Heart left ventricle (tissue), 13 donors: ENCODE measurements around the gene RPGRIP1.

Source experiments
- POLR2A ChIP-seq, 2 donors: fragments of 450-650 bp; IDR thresholded peaks; one replicate each; pipeline ENCODE4 v1.6.1; 2017; ENCODE audit warnings: antibody characterized with exemption in 2 of 2, mild to moderate bottlenecking in 2 of 2, moderate library complexity in 2 of 2
- TF ChIP-seq, protein P1 (sequence below), 12 donors: fragments of 200-600 bp; sonication (generic) in 4 of 12; IDR thresholded peaks; one replicate each; pipeline versions ENCODE4 v1.5.0 to v1.8.0; 2018 to 2022; ENCODE audit warnings: antibody characterized with exemption in 12 of 12, mild to moderate bottlenecking in 5 of 12
- donor health status: ischemic (EF 13 %, LVEDD 7.1; RV severe dilation, severe dysfunction).
- donor health status: DM: no; HTN: yes; CAD: no.
- donor health status: DM: no; HTN: no; CAD: no.
- donor health status: ischemic (EF 25% LVEDD 6.9; RV normal size, moderate dysfunction).
- donor health status: ischemic (EF 25% LVEDD 5.7; RV mildly dilated, moderate dysfunction).
- donor health status: ischemic (EF 35%, LVEDD 5.7; RV mildly dilated, moderate dysfunction).
- donor health status: nonischemic (EF 11% LVEDD 7.7; RV severe dilation, severe dysfunction).
- donor health status: DM: yes; HTN: yes; CAD: no.
- donor health status: PGD.
- donor health status: ischemic (EF 29% LVEDD 5.4; RV normal size, mild dysfunction).
- donor health status: nonischemic (EF 23%, LVEDD 6.1; RV moderate dilation, normal function).

DNA sequence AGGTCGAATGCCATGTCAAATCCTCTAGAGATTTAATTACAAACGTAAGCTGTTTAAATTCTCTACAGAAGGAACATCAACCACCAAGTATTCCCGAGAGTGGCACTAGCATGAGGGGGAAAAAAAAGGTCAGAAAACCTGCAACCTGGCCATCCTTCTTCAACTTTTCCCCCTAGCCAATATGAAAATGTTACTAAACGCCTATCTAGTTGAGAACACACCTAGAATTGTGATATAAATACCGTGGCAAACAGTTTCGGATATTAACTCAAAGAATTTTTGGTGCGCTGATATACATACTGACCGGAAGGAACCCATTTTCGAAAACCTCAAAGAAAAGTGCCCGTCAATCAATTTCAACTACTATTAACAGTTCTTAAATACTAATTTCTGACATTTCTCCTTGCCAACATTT lies 12.4 kb upstream of the RPGRIP1 start:
- TF ChIP-seq, protein P1, sequence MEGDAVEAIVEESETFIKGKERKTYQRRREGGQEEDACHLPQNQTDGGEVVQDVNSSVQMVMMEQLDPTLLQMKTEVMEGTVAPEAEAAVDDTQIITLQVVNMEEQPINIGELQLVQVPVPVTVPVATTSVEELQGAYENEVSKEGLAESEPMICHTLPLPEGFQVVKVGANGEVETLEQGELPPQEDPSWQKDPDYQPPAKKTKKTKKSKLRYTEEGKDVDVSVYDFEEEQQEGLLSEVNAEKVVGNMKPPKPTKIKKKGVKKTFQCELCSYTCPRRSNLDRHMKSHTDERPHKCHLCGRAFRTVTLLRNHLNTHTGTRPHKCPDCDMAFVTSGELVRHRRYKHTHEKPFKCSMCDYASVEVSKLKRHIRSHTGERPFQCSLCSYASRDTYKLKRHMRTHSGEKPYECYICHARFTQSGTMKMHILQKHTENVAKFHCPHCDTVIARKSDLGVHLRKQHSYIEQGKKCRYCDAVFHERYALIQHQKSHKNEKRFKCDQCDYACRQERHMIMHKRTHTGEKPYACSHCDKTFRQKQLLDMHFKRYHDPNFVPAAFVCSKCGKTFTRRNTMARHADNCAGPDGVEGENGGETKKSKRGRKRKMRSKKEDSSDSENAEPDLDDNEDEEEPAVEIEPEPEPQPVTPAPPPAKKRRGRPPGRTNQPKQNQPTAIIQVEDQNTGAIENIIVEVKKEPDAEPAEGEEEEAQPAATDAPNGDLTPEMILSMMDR (IDR thresholded peaks at IDR 0.05) = no peak
- TF ChIP-seq POLR2A (IDR thresholded peaks at IDR 0.05) = no peak
